HG02943 (cell line): ENCODE measurements around the gene TMEM50B.
"Not testable (repeated sequence)": the region's sequence is repeated elsewhere in the genome, so short reads cannot be mapped to it uniquely, and the experiment has no call there.

ENCODE experiments used
- ATAC-seq: cut with Tn5 transposase; IDR thresholded peaks from one replicate; pipeline ENCODE4 v1.9.1; 2021; ENCODE audit warnings: mild to moderate bottlenecking, low read depth, moderate library complexity; ENCODE audit not compliant: unreplicated experiment

The TMEM50B gene

GRCh38 chr21:33479679-33480480 is at the start of gene TMEM50B:
TMEM50B (minus strand) TSS chr21:33479974; CDS start chr21:33468885, 11,089 bp downstream.
- peak; percentile 92 for ATAC-seq

DNA sequence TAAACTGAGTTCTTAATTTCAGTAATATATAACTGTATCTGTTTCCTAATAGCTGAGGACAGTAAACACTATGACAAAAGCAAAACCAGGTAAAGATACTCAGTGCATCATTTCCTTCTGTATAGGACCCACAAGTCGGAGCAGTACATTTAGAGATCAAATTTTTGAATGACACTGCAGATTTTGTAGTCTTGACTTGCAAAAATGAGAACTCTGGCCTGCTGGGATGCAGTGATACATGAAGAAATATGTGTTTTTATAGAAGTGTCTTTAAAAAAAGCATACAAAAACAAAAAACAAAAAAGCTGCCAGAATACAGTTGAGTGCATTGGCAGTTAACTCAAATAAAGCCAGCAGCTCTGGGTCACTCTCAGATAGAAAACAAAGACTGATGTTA is 43.2 kb upstream of the TMEM50B start:
- no peak for ATAC-seq

- no peak for ATAC-seq
These were observed 42.7 kb upstream of the TMEM50B start for GRCh38 chr21:33522297-33522952.

- ATAC-seq: no peak
These were observed 39.1 kb upstream of the TMEM50B start for GRCh38 chr21:33518899-33519298.

DNA sequence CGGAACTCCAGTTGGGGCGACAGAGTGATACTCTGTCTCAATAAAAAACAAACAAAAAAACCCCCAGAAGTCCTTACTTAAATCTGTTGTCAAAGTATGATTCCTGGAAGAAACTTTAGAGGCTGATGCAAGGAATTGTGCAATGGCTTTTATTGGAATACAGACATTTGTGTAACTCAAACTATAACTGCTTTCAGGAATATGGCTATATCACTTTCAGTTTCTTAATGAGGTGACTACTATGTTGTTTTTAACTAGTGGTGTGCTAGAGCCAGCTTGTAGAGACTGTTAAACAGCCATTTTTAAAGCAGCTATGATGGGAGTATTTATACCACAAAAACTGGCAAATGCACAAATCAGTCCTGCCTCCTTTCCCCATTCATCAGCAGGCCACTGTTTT is 34.5 kb upstream of the TMEM50B start:
- no peak for ATAC-seq

- ATAC-seq: no peak
These were observed 32.7 kb upstream of the TMEM50B start for GRCh38 chr21:33512481-33512880.

DNA sequence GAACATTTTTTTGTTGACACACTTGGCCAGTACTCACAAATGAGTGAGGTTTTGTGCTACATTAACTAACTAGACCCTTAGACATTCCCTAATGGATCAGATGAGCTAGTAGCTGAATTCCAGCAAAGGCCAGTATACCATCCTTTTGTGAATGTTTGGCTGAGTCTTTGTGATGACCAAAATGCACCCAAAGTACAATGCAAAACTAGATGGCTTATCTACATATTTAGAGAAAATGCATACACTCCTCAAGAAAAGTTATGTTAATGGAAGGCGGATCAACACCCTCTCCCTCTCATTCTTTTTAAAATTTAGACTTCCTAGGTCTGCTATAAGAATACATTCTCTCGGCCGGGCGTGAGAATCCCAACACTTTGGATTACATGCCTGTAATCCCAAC is 31.9 kb upstream of the TMEM50B start:
- ATAC-seq: no peak

DNA sequence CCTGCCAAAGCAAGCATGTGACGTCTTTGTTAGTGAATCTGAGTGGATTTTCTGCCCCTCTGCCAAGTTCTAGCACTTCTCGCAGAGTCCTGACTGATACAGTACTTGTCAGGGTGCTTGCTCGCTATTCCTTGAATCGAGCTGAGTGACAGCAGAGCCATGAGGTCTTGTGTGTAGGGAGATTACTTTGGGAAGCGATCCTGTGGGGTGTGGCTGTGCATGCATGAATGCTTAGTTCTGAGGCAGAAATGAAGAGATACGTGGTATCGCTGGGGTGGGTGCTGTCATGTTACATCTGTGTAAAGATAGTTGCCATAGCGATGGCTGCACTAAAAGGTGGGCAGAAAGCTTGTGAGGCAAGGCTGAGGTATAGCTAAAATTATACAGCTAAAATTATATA is 31.1 kb upstream of the TMEM50B start:
- no peak for ATAC-seq

GRCh38 chr21:33507003-33507402 is 27.2 kb upstream of the TMEM50B start:
- ATAC-seq: not testable (repeated sequence)

GRCh38 chr21:33505833-33506232 is 26.1 kb upstream of the TMEM50B start:
- no peak for ATAC-seq

DNA sequence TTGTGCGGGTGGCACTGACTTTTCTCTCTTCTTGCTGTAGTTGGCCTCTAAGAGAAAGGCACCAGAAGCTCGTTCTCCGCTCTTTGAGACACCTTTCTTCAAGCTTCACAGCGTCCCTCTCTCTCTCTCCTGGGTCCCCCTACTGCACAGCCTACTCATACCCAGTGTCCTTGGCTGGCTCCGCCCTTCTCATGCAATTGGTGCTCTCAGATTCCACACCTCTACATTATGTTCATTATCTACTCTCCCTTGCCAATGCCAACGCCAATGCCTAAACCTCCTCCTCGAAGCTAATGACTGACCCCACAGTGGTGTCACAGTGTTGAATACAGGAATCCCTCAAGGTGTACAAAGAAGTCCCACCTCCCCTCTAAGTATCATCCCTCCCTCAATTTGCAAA is 16.6 kb upstream of the TMEM50B start:
- no peak for ATAC-seq

- ATAC-seq: no peak
These were observed 16.0 kb upstream of the TMEM50B start for GRCh38 chr21:33495743-33496142.

- no peak for ATAC-seq
These were observed 14.0 kb upstream of the TMEM50B start for GRCh38 chr21:33493756-33494155.

- no peak for ATAC-seq
These were observed 12.8 kb upstream of the TMEM50B start for GRCh38 chr21:33492571-33492970.

DNA sequence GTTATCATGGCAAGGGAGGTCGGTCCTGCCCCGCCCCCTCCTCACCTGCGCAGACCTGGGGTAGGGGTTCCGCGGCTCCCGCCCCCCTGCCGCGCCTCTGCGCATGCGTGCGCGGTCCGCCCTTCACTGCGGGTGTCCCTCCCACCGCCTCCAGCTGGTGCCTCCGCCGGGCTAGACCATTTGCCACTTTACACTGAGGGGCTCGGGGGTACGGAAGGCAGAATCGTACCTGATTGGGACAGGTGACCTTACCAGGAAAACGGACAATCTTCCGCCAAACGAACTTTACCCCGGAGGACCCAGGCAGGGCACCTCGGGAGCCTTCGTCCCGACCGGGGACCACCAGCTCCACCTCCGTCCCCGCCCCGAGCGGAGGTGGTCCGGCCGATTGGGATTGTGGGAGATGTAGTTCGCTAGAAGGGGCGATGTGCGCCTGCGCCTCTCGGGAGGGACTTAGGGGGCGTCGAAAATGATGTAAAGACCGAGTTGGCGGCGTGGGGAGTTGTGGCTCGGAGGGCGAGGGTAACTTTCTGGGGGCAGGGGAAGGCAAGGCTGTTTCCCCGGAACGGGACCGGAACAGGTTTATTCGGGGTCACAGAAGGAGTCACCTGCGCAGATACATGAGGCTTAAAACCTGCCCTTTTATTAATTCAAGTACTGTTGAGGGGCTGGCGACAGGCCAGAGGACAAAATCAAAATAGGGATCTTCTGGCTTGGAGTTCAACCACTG is 11.8 kb upstream of the TMEM50B start, which contains the start of gene DNAJC28:
Gene DNAJC28 (minus strand): TSS at position 344 of the 730 bp plus-strand sequence. CDS start 2,323 bp downstream, outside the sequence.
- peak; percentile 98 for ATAC-seq

DNA sequence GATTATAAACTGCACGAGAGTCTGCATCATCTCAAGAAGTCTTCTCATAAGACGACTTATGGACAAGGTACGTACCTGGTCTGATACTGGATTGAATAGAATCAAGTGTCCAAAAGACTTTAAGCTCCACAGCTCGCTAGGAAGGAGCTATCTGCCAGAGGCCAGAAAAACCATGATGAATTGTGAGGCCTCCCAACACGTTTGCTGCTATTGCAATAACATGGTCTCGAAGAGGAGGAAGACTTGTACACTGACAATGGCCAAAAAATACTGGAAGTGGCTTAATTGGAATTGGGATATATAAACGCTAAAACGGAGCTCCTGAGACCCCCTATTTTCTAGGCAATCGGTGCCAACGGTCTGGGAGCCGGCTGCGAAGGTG is 11.2 kb upstream of the TMEM50B start:
- ATAC-seq: no peak

DNA sequence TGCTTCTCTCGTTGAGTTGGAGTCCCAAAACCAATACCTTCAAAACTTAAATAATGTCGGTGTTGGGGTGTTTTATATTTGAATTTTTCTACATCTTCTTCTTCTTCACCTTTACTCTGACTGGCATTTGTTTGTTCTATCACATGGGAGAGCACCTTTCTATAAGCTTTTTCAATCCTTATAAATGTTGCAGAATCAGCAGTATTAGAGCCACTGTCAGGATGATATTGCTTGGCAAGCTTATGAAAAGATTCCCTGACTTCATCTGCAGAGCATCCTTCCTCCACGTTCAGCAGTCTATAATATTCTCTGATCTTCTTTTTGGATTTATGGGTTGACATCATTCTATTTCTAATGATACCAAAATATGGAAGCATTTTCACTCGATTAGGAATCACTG is 9.2 kb upstream of the TMEM50B start:
- ATAC-seq: no peak

GRCh38 chr21:33487996-33488395 is 8.2 kb upstream of the TMEM50B start:
- ATAC-seq: no peak

- no peak for ATAC-seq
These were observed 1.7 kb upstream of the TMEM50B start for GRCh38 chr21:33481314-33481943.

DNA sequence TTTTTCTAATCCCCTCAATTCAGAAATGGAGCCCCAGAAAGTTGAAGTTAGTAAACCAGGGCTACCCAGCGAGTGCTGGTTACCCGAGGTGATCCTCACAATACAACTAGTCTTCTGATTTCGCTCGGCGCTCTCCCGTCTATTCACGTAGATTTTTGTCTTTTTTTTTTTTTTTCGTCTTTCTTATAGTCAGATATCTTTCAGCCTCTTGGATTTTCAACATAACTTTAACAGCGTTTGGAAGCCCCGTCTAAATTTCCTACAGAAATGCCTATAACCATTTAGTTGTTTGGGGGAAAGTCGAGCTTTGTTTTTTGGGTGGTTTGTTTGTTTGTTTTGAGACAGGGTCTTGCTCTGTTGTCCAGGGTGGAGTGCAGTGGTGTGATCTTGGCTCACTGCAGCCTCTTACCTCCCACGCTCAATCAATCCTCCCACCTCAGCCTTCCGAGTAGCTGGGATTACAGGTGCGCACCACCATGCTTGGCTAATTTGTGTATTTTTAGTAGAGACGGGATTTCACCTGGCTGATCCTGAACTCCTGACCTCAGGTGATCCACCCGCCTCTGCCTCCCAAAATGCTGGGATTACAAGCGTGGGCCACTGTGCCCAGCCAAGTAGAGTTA is 818 bp upstream of the TMEM50B start:
- no peak for ATAC-seq
